Testis (tissue), 2 donors: ENCODE data around the gene ATXN7L1.

ENCODE experiments used
- CTCF ChIP-seq, 3 experiments: fragments of 450-650 bp in 2 of 3; fragments of 200-600 bp in 1 of 3; sonication (generic) in 1 of 3; IDR thresholded peaks; one replicate each; pipeline ENCODE4 v1.5.1; 2016 to 2019; ENCODE audit warnings: antibody characterized with exemption in 3 of 3, mild to moderate bottlenecking in 2 of 3, moderate library complexity in 1 of 3
- POLR2A ChIP-seq: fragments of 450-650 bp; IDR thresholded peaks from one replicate; pipeline ENCODE4 v1.6.1; 2017; ENCODE audit warnings: antibody characterized with exemption, mild to moderate bottlenecking, moderate library complexity

- TF ChIP-seq CTCF (IDR thresholded peaks at IDR 0.05) (no peak), POLR2A (no peak)
Measured at GRCh38 chr7:105685161-105685560, 191.2 kb downstream of the ATXN7L1 start.
